HCT116 (cell line): Measurements from ENCODE around the gene FOXJ2.

Source experiments
- CTCF ChIP-seq, 3 experiments: fragments of 200-600 bp in 1 of 3; sonication (generic) in 1 of 3; IDR thresholded peaks in 2 of 3; conservative IDR thresholded peaks in 1 of 3; 2 replicates each; pipeline ENCODE4 v1.5.1; 2012 to 2017; ENCODE audit warnings: low read depth in 2 of 3, low read length in 2 of 3, antibody characterized with exemption in 1 of 3, borderline replicate concordance in 1 of 3, control low read depth in 1 of 3, mild to moderate bottlenecking in 1 of 3, mixed read lengths in 1 of 3, mixed run types in 1 of 3, moderate library complexity in 1 of 3; ENCODE audit not compliant: insufficient read depth in 1 of 3
- EGR1 ChIP-seq: IDR thresholded peaks from 2 replicates; pipeline ENCODE4 v1.6.1; 2012; ENCODE audit warnings: low read depth
- EZH2 ChIP-seq: fragments of 200-600 bp; sonication (generic); IDR thresholded peaks from 2 replicates; pipeline ENCODE4 v1.6.1; 2017; ENCODE audit warnings: antibody characterized with exemption, mixed run types
- FOSL1 ChIP-seq: IDR thresholded peaks from 2 replicates; pipeline ENCODE4 v1.6.1; 2012; ENCODE audit warnings: low read depth
- MAX ChIP-seq: IDR thresholded peaks from 2 replicates; pipeline ENCODE4 v1.6.1; 2012
- POLR2A ChIP-seq: IDR thresholded peaks from 2 replicates; pipeline ENCODE4 v1.7.0; 2011; ENCODE audit warnings: borderline replicate concordance; ENCODE audit not compliant: insufficient read depth, insufficient read length; ENCODE audit errors: extremely low read depth
- POLR2AphosphoS5 ChIP-seq: IDR thresholded peaks from 2 replicates; pipeline ENCODE4 v1.6.1; 2011; ENCODE audit warnings: mild to moderate bottlenecking, low read depth, low read length, moderate library complexity
- REST ChIP-seq: IDR thresholded peaks from 2 replicates; pipeline ENCODE4 v1.6.1; 2012; ENCODE audit warnings: low read depth
- SIN3A ChIP-seq: IDR thresholded peaks from 2 replicates; pipeline ENCODE4 v1.6.1; 2012; ENCODE audit warnings: low read depth
- TCF7L2 ChIP-seq: IDR thresholded peaks from 2 replicates; pipeline ENCODE4 v1.7.0; 2011; ENCODE audit warnings: borderline replicate concordance, inconsistent platforms; ENCODE audit not compliant: insufficient read depth, insufficient read length; ENCODE audit errors: extremely low read depth
- YY1 ChIP-seq: IDR thresholded peaks from 2 replicates; pipeline ENCODE4 v1.6.1; 2011; ENCODE audit warnings: low read length, low read depth, moderate library complexity, mild to moderate bottlenecking; ENCODE audit not compliant: insufficient replicate concordance; ENCODE audit errors: extremely low read depth

- TF ChIP-seq SIN3A, result no peak
- no peak for TF ChIP-seq EZH2
- TF ChIP-seq YY1, result no peak
- TF ChIP-seq EGR1, result no peak
- TF ChIP-seq POLR2A, result no peak
- no peak for TF ChIP-seq POLR2AphosphoS5
- no peak for TF ChIP-seq FOSL1
- TF ChIP-seq MAX, result no peak
- TF ChIP-seq CTCF (IDR thresholded peaks at IDR 0.05 in 2 of 3, conservative IDR thresholded peaks at IDR 0.05 in 1 of 3; ENCODE audit: borderline replicate concordance in 1 of 3, insufficient read depth in 1 of 3, low read depth in 2 of 3, low read length in 2 of 3), result no peak
- no peak for TF ChIP-seq REST
- no peak for TF ChIP-seq TCF7L2
Measured at GRCh38 chr12:8047842-8048241, 15.3 kb downstream of the FOXJ2 start.
